ENCODE results near the gene EXOC4.

The EXOC4 gene

GRCh38 chr7:133748443-133749407 is 495.8 kb downstream of the EXOC4 start:
- no peaks in the 10 kb centered on the region for H3K9me3 Mint-ChIP-seq
- no peaks in the 10 kb centered on the region for H3K4me1 Mint-ChIP-seq
- no peak overlapping the region for H3K27ac Mint-ChIP-seq
- TF ChIP-seq CTCF (IDR thresholded peaks at IDR 0.05; ENCODE audit: unreplicated experiment in 3 of 3), result no peak
- no peaks in the 10 kb centered on the region for H3K27me3 Mint-ChIP-seq (ENCODE audit: low read depth)
- no peak overlapping the region for H3K4me3 Mint-ChIP-seq
- H3K36me3 Mint-ChIP-seq (ENCODE audit: low read depth), result no peaks in the 10 kb centered on the region

GRCh38 chr7:133750287-133750686 is 497.4 kb downstream of the EXOC4 start:
- no peak for TF ChIP-seq CTCF (IDR thresholded peaks at IDR 0.05; ENCODE audit: unreplicated experiment in 3 of 3)
- no peaks in the 10 kb centered on the region for H3K4me1 Mint-ChIP-seq
- H3K4me3 Mint-ChIP-seq, result no peak overlapping the region
- no peaks in the 10 kb centered on the region for H3K27me3 Mint-ChIP-seq (ENCODE audit: low read depth)
- H3K27ac Mint-ChIP-seq, result no peak overlapping the region
- no peaks in the 10 kb centered on the region for H3K36me3 Mint-ChIP-seq (ENCODE audit: low read depth)
- no peaks in the 10 kb centered on the region for H3K9me3 Mint-ChIP-seq

DNA sequence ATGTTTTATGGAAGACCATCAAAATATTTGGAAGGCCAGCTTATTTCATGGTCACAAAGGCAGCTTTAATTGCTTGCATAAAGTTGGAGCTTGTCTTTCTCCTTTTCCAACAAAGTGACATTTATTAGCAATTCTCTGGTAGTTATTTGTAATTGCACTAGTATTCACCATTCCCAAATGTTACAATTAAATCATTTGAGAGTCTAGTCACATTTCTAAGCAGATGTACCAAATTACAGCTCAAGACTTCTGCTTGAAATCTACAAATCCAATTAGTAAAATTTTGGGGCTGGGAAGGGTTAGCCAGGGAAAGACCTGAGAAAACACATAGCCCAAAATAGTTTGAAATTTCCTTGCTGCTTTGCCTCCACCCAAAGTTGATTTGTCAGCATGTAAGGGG is 498.2 kb downstream of the EXOC4 start:
- Mint-ChIP-seq H3K27ac (no peak overlapping the region), H3K4me1 (no peaks in the 10 kb centered on the region), H3K4me3 (no peak overlapping the region), H3K9me3 (no peaks in the 10 kb centered on the region), H3K36me3 (ENCODE audit: low read depth) (no peaks in the 10 kb centered on the region), H3K27me3 (ENCODE audit: low read depth) (no peaks in the 10 kb centered on the region)
- no peak for TF ChIP-seq CTCF (IDR thresholded peaks at IDR 0.05; ENCODE audit: unreplicated experiment in 3 of 3)

DNA sequence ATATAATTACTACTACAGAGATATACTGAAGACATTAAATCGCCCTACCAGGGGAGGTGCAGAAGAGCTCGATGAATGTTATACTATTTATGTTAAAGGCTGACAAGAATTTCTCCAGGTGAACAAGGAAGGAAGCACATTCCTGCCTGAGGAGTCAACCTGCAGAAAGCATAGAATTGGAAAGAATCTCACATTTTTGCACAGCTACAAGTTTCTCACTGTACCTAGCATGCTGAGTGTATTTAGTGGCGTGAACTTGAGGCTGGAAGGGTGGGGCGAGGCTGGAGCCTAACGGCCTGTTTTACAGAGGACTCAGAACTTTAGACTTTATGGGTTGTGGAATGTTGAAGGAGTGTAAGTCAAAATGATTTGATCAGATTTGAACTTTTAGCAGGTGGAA is 500.6 kb downstream of the EXOC4 start:
- TF ChIP-seq CTCF (IDR thresholded peaks at IDR 0.05; ENCODE audit: unreplicated experiment in 3 of 3), result no peak
- Mint-ChIP-seq H3K4me1 (no peaks in the 10 kb centered on the region), H3K27ac (no peak overlapping the region), H3K9me3 (no peaks in the 10 kb centered on the region), H3K36me3 (ENCODE audit: low read depth) (no peaks in the 10 kb centered on the region), H3K4me3 (no peak overlapping the region), H3K27me3 (ENCODE audit: low read depth) (no peaks in the 10 kb centered on the region)

DNA sequence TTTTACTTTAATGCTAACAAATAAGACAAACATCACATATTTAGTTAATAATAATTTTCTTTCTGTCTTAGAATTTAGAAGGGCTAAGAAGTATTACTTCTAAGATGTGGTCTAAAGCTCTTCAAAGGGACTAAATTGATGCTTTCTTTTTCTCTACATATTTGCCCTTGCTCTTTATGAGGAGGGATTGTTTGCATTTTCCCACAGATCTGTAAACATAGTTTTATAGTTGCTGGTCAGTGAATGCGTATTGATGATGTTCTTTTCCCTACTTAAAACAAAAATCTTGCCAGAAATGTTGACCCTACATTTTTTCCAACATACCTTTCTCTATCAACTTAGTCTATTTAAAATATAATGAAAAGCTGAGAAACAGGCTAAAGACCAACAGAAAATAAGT is 501.8 kb downstream of the EXOC4 start:
- Mint-ChIP-seq H3K4me1 (no peaks in the 10 kb centered on the region), H3K36me3 (ENCODE audit: low read depth) (no peaks in the 10 kb centered on the region), H3K9me3 (no peaks in the 10 kb centered on the region), H3K4me3 (no peak overlapping the region), H3K27ac (no peak overlapping the region), H3K27me3 (ENCODE audit: low read depth) (no peaks in the 10 kb centered on the region)
- no peak for TF ChIP-seq CTCF (IDR thresholded peaks at IDR 0.05; ENCODE audit: unreplicated experiment in 3 of 3)

- H3K27ac Mint-ChIP-seq, result no peak overlapping the region
- H3K27me3 Mint-ChIP-seq (ENCODE audit: low read depth), result no peaks in the 10 kb centered on the region
- no peak overlapping the region for H3K4me3 Mint-ChIP-seq
- no peaks in the 10 kb centered on the region for H3K36me3 Mint-ChIP-seq (ENCODE audit: low read depth)
- no peaks in the 10 kb centered on the region for H3K4me1 Mint-ChIP-seq
- no peaks in the 10 kb centered on the region for H3K9me3 Mint-ChIP-seq
- no peak for TF ChIP-seq CTCF (IDR thresholded peaks at IDR 0.05; ENCODE audit: unreplicated experiment in 3 of 3)
Observed at GRCh38 chr7:133755901-133756300, 503.0 kb downstream of the EXOC4 start.

Measured in nephron (organoid).